Astrocyte (in vitro differentiated cells and primary cell): ENCODE results near the gene SELENOK.

Experiments used
- EZH2 ChIP-seq: IDR thresholded peaks from 2 replicates; pipeline ENCODE4 v1.6.1; 2012; ENCODE audit warnings: mild to moderate bottlenecking, low read length, inconsistent platforms; ENCODE audit not compliant: insufficient read depth
- TF ChIP-seq, protein P1 (sequence below): IDR thresholded peaks from 2 replicates; pipeline ENCODE4 v1.5.1; 2011; ENCODE audit warnings: low read depth, mild to moderate bottlenecking, inconsistent platforms, low read length, moderate library complexity; ENCODE audit not compliant: insufficient read depth

DNA sequence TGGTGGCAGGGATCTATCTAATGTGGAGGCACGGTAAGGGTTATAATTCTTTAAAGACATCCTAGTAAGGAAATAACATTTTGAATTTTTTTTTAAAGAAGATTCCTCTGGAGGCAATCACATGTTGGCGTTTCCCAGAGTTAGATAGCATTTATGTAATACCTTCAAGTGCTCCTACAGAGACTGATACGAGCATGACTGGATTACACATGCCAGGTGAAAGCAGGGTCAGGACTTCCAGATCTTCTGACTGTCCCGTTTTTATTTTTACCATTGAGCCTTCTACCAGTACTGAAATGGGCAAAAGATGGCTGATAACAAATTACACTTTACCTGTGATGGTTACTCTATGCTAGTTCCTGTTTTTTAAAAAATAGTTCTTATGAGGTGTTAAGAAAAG, 31.5 kb downstream of the SELENOK start:
- TF ChIP-seq, protein P1, sequence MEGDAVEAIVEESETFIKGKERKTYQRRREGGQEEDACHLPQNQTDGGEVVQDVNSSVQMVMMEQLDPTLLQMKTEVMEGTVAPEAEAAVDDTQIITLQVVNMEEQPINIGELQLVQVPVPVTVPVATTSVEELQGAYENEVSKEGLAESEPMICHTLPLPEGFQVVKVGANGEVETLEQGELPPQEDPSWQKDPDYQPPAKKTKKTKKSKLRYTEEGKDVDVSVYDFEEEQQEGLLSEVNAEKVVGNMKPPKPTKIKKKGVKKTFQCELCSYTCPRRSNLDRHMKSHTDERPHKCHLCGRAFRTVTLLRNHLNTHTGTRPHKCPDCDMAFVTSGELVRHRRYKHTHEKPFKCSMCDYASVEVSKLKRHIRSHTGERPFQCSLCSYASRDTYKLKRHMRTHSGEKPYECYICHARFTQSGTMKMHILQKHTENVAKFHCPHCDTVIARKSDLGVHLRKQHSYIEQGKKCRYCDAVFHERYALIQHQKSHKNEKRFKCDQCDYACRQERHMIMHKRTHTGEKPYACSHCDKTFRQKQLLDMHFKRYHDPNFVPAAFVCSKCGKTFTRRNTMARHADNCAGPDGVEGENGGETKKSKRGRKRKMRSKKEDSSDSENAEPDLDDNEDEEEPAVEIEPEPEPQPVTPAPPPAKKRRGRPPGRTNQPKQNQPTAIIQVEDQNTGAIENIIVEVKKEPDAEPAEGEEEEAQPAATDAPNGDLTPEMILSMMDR = no peak
- TF ChIP-seq EZH2 = no peak
